DND-41 (cell line): ENCODE data around the gene PCCB.

Experiments used
- CTCF ChIP-seq: IDR thresholded peaks from 2 replicates; pipeline ENCODE4 v1.5.1; 2012; ENCODE audit warnings: borderline replicate concordance, low read length, moderate library complexity, mild to moderate bottlenecking; ENCODE audit not compliant: poor library complexity, severe bottlenecking; ENCODE audit errors: extremely low read depth
- EZH2 ChIP-seq: IDR thresholded peaks from 3 replicates; pipeline ENCODE4 v1.6.1; 2012; ENCODE audit warnings: borderline replicate concordance, low read depth, mild to moderate bottlenecking, moderate library complexity, low read length, inconsistent platforms; ENCODE audit not compliant: severe bottlenecking

GRCh38 chr3:136366289-136366688 is 116.1 kb downstream of the PCCB start:
- TF ChIP-seq CTCF (no peak), EZH2 (no peak)
